Measurements from ENCODE around the gene MACROH2A2.
"Not testable (repeated sequence)": the region's sequence is repeated elsewhere in the genome, so short reads cannot be mapped to it uniquely, and the experiment has no call there.

MACROH2A2 gene

GRCh38 chr10:70068925-70069324 lies 16.3 kb downstream of the MACROH2A2 start:
- no peak for DNase-seq

GRCh38 chr10:70069346-70069745 lies 16.7 kb downstream of the MACROH2A2 start:
- DNase-seq = no peak

- no peak for DNase-seq
Observed at GRCh38 chr10:70070834-70071233, 18.2 kb downstream of the MACROH2A2 start.

DNA sequence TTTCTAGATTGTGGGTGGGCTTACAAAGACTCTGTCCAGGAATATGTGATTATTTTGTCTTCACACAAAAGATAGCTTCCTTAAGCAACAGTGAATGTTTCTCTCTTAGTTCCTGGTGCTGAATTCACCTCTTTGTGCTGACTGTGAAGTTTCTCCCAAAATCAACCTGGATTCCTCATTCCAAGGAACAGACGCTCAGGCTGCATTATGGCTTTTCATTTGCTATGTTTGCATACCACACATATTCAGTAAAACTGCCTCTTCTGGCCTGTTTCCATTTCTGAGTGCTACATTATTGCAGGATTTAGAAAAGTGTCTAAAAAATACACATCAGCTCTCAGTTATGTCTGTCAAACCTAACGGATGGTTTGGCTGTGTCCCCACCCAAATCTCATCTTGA lies 21.5 kb downstream of the MACROH2A2 start:
- DNase-seq = no peak

- DNase-seq = no peak
Observed at GRCh38 chr10:70074971-70075370, 22.3 kb downstream of the MACROH2A2 start.

DNA sequence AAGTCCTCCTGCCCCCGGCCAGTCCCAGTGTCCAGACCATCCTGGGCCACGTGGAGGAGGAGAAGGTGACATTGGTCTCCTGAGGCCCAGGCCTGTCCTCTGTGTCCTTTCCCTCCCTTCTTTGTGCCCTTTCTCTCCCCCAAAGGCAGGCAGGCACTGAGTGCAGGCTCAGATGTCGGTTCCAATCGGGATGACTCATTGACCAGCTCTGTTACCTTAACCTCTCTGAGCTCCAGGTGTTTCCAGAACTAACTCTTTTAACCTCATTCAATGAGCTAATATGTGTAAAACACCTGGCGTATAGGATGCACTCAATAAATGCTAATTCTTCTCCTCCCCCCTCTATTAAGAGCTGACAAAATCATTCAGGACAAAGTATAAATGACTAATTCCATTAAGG lies 25.7 kb downstream of the MACROH2A2 start:
- no peak for DNase-seq

GRCh38 chr10:70078937-70079336 lies 26.3 kb downstream of the MACROH2A2 start:
- no peak for DNase-seq

GRCh38 chr10:70080789-70081188 lies 28.1 kb downstream of the MACROH2A2 start:
- not testable (repeated sequence) for DNase-seq

- no peak for DNase-seq
Observed at GRCh38 chr10:70084189-70084588, 31.5 kb downstream of the MACROH2A2 start.

- no peak for DNase-seq
Observed at GRCh38 chr10:70085975-70086613, 33.4 kb downstream of the MACROH2A2 start.

- no peak for DNase-seq
Observed at GRCh38 chr10:70087616-70088307, 35.1 kb downstream of the MACROH2A2 start.

DNA sequence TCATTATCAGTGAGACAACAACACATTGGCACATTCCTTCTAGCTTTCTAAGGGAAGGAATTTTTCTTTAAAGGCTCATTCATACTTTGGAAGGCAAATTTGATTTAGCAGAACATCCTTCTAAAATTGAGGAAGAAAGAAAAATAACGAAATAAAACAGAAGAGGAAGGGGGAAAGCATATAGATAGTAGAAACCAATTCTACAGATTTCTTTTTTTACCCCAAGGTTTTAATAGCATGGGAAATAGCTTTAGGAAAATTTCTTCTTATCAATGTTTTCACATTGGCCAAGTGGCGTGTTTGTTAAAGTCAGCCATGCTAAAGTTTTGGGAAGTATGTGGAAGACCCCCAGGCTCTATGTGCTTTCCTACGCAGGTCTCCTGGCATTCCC lies 35.7 kb downstream of the MACROH2A2 start:
- no peak for DNase-seq

- no peak for DNase-seq
Observed at GRCh38 chr10:70090013-70090412, 37.4 kb downstream of the MACROH2A2 start.

GRCh38 chr10:70090951-70091350 lies 38.3 kb downstream of the MACROH2A2 start:
- no peak for DNase-seq

DNA sequence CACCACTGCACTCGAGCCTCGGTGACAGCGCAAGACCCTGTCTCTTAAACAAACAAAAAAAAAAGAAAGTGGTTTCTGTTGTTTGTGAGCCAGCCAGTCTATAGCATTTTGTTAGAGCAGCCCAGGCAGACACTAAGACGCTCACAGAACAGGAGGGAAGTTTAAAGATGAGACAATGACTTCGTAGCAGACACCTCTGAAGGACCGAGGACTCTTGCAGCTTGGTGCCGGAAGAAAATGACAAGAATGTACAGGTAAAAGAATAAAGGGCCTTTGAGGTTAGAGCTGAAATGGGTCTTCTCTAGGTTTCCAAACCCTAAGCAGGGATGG lies 39.7 kb downstream of the MACROH2A2 start:
- no peak for DNase-seq

- no peak for DNase-seq
Observed at GRCh38 chr10:70093335-70093944, 40.8 kb downstream of the MACROH2A2 start.

DNA sequence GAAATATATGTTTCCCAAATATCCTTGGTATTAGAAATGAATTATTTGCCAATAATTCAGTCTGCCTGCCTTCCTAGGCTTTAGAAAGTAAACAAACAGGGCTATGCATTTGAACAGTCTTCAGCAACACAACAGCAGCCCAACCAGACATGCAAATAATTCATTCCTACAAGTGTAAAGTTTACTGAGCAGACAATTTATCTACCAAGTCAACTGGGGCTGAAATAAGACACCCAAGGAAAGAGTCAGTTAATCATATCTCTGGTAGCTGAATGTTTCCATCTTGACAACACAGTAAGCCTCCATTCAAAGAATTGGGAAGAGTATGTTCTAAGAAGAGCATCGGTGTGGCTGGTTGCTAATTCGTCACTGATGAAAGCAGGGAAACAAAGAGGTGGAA lies 41.6 kb downstream of the MACROH2A2 start:
- DNase-seq = no peak

GRCh38 chr10:70096016-70096704 lies 43.5 kb downstream of the MACROH2A2 start:
- DNase-seq = no peak

DNA sequence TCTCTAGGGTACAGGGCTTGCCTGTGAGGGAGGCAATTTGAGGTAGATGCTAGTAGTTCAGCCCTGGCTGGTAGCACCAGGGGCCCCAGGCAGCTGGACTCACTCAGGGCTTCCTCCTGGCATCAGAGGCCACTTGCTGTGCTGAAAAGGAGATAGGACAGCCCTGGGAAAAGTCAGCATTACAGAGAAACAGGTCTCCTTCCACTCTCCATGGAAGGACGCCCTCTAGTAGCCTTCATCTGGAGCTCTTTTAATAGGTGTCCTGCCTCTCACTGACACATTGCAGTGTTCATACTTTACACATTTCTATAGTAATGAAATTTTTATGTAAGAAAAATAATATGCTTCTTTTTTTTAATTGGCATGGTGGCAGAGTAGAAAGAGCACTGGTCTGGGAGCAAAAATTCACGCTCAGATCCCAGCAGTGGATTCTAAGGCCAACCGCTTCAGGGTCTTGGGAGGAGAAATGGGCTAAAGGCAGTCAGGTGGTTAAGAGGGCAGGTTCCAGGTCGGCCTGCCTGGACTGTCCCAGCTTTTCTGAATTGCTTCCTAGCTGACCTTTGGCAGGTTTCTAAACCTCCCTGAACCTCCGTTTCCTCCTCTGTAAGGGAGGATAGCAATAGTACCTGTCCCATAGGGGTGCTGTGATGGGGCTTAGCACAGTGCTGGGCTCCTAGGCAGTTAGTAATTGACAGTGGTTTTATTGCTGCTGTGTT lies 44.2 kb downstream of the MACROH2A2 start:
- no peak for DNase-seq

- no peak for DNase-seq
Observed at GRCh38 chr10:70097459-70097858, 44.8 kb downstream of the MACROH2A2 start.

GRCh38 chr10:70098271-70098670 lies 45.6 kb downstream of the MACROH2A2 start:
- DNase-seq = no peak

DNA sequence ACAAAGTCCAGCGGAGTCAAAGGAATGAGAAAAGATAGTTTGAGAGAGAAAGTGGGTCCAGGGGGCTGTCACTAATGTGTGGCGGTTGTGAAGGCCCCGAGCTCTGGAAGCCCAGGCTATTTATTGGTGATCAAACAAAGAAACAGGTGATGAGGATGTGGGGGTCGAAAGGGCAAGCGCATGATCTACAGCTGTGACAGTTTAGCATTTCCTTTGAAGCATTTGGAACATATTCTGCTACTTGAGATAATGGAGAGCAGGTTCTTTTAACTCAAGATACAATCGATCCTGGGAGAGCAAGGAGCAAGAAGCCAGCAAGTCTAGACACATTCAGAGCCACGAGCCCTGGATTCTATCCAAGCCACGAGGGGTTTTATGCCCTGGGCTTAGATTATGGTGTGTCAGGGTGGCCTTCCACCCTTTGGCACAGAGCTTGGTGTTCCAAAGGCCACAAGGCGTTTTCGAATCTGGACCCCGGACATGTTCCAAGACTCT lies 48.5 kb downstream of the MACROH2A2 start:
- DNase-seq = not testable (repeated sequence)

GRCh38 chr10:70101668-70102067 lies 49.0 kb downstream of the MACROH2A2 start:
- DNase-seq = no peak

Data from right hindlimb (tissue), 1 donor.